ENCODE measurements around the gene MCIDAS. TPM values are rescaled to one million over a fixed set of nuclear protein-coding genes. Genes with fewer than 3 reads are reported as not detected.

MCIDAS gene
- total RNA-seq, 1 experiment from 2014 or later: 0.39 TPM

- Histone ChIP-seq H3K79me2 (ENCODE audit: insufficient read depth, low read length) (no peaks in the 10 kb centered on the region), H2AFZ (ENCODE audit: low read length) (no peak overlapping the region), H3K27ac (ENCODE audit: insufficient read length, low read depth, low read length) (no peak overlapping the region), H2BK5ac (ENCODE audit: insufficient read length, low read length) (no peak overlapping the region), H2BK12ac (ENCODE audit: insufficient read length, low read depth, low read length) (no peak overlapping the region), H3K4me2 (ENCODE audit: insufficient read depth, insufficient read length, low read length) (no peak overlapping the region), H3K27me3 (ENCODE audit: insufficient read depth, low read length) (peaks cover 38% of the 10 kb centered on the region), H3K23ac (ENCODE audit: insufficient read length, low read depth, low read length) (no peak overlapping the region), H3K4ac (ENCODE audit: low read depth, low read length) (no peak overlapping the region), H3K56ac (ENCODE audit: insufficient read length, low read depth, low read length) (no peak overlapping the region), H4K5ac (ENCODE audit: insufficient read length, low read depth, low read length) (no peak overlapping the region), H3K14ac (ENCODE audit: insufficient read depth, low read length) (no peak overlapping the region), H2AK5ac (ENCODE audit: insufficient read length, low read length) (no peak overlapping the region), H4K8ac (replicated peaks; ENCODE audit: insufficient read length, low read depth, low read length) (no peak overlapping the region), H3T11ph (ENCODE audit: low read length) (no peak overlapping the region), H4K91ac (ENCODE audit: insufficient read length, low read depth, low read length) (no peak overlapping the region), H3K4me1 (ENCODE audit: insufficient read depth, low read length) (no peaks in the 10 kb centered on the region), H3K79me1 (ENCODE audit: insufficient read depth, low read depth, low read length, poor library complexity, severe bottlenecking) (no peaks in the 10 kb centered on the region), H3K18ac (ENCODE audit: insufficient read length, low read depth, low read length) (no peak overlapping the region), H4K20me1 (ENCODE audit: control insufficient read depth, insufficient read depth, insufficient read length) (no peaks in the 10 kb centered on the region), H2BK15ac (ENCODE audit: low read depth, low read length) (no peak overlapping the region), H3K9me3 (ENCODE audit: control insufficient read depth, low read depth, low read length) (no peaks in the 10 kb centered on the region), H3K9ac (ENCODE audit: extremely low read depth, insufficient read length, low read length) (no peak overlapping the region), H3K23me2 (ENCODE audit: insufficient read length, low read depth, low read length, poor library complexity, severe bottlenecking) (no peaks in the 10 kb centered on the region), H2BK20ac (ENCODE audit: low read depth, low read length, poor library complexity, severe bottlenecking) (no peak overlapping the region), H2BK120ac (ENCODE audit: low read depth, low read length, poor library complexity, severe bottlenecking) (no peak overlapping the region)
- DNase-seq: peak; percentile 62
- Mint-ChIP-seq H3K9me3 (peaks cover 2 to 13% of the 10 kb centered on the region in 2 experiments; a peak in 2 of 5 replicates), H3K36me3 (ENCODE audit: insufficient read depth in 1 of 3, low read depth in 3 of 3) (no peaks in the 10 kb centered on the region; a peak in 1 of 7 replicates), H3K4me1 (peaks cover 22 to 29% of the 10 kb centered on the region in 2 experiments), H3K27ac (no peak overlapping the region), H3K4me3 (no peak overlapping the region), H3K27me3 (ENCODE audit: low read depth) (peaks cover 73% of the 10 kb centered on the region)
- no CpG with 5 or more reads among the region's 4 CpGs for WGBS (ENCODE audit: extremely low coverage, insufficient read length, low lambda C conversion rate)
- no peak for TF ChIP-seq CTCF (conservative IDR thresholded peaks at IDR 0.05)
Measured at GRCh38 chr5:55218967-55219366, 8.1 kb downstream of the MCIDAS start.
